ENCODE data around the gene TBC1D25.
"Not testable (repeated sequence)": the region's sequence is repeated elsewhere in the genome, so short reads cannot be mapped to it uniquely, and the experiment has no call there.

Gene TBC1D25

DNA sequence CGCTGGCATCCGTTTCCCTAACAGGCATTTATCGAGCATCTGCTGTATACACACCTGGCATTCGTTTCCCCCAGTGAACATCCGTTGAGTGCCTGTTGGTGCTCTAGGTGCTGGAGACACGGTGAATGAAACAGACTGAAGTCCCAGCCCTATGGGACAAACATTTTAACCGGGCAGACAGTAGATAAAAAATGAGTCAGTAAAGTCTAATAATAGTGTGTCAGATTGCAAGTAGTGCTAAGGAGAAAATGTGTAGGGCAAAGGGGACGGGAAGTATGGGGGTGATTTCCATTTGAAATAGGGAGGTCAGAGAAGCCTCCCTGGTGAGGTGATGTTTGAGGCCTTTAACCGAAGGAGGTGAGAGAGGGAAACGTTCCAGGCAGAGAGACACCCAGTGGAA lies 23.2 kb upstream of the TBC1D25 start:
- DNase-seq (ENCODE audit: low spot score): no peak

DNA sequence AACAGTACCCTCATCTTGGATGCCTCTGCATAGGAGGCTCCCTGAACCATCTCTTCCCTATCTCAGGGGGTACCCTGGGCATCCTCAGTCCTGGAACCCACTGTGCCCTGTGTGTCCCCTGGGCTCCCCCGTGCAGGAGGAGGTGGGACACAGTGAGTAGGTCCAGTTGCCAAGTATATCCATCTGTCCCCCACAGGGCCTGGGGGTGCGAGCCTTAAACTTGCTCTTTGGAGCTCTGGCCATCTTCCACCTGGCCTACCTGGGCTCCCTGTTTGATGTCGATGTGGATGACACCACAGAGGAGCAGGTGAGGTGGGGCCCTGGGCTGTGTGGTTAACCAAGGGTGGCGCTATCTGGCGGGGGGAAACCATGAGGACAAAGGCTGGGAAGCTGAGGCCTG lies 22.5 kb upstream of the TBC1D25 start:
- no peak for DNase-seq (ENCODE audit: low spot score)

DNA sequence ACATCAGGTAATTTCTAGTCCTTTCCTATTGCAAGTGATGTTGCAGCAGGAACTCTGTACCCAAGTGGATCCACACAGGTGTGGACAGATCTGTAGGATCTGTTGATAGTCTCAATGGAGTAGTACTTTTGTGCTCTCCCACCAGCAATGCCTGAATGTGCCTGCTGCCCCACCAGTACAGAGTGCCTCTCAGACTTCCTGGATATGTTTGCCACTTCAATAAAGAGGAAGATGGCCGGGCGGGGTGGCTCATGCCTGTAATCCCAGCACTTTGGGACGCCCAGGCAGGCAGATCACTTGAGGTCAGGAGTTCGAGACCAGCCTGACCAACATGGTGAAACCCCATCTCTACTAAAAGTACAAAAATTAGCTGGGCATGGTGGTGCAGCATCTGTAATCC lies 20.0 kb upstream of the TBC1D25 start:
- not testable (repeated sequence) for DNase-seq (ENCODE audit: low spot score)

DNA sequence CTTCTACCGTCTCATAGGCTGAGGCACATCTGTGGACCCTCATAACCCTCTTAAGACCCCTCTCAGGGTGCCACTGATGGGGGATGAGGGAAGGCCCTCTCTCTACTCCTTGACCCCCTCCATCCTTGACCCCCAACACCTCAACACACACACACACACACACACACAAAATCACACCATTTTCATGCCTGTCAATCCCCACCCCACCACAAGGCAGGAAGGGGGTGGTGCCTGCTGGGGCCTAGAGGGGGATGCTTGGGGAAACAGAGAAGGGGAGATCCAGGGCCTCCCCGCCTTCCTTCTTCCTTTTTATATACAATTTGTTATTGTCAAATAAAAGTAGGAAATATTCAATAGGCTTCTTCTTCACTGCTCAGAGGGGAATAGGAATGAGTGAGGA lies 19.1 kb upstream of the TBC1D25 start:
- DNase-seq (ENCODE audit: low spot score): no peak

DNA sequence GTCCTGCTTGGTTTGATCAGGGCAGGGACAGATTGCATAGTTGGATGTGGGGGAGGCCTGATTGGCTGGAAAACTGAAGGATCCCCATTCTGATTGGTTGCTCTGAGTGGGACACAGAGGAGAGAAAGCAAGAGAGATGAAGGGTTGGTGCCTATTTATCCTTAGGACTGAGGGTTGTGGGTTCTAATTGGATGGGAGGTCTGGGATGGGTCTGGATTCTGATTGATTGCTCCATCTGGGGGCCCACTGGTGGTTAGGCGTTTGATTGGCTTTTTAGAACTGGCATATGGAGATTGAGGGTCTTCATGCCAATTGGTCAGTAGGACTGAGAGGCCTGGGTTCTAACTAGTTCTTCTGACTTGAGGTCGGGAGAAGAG lies 18.6 kb upstream of the TBC1D25 start:
- DNase-seq (ENCODE audit: low spot score): no peak

DNA sequence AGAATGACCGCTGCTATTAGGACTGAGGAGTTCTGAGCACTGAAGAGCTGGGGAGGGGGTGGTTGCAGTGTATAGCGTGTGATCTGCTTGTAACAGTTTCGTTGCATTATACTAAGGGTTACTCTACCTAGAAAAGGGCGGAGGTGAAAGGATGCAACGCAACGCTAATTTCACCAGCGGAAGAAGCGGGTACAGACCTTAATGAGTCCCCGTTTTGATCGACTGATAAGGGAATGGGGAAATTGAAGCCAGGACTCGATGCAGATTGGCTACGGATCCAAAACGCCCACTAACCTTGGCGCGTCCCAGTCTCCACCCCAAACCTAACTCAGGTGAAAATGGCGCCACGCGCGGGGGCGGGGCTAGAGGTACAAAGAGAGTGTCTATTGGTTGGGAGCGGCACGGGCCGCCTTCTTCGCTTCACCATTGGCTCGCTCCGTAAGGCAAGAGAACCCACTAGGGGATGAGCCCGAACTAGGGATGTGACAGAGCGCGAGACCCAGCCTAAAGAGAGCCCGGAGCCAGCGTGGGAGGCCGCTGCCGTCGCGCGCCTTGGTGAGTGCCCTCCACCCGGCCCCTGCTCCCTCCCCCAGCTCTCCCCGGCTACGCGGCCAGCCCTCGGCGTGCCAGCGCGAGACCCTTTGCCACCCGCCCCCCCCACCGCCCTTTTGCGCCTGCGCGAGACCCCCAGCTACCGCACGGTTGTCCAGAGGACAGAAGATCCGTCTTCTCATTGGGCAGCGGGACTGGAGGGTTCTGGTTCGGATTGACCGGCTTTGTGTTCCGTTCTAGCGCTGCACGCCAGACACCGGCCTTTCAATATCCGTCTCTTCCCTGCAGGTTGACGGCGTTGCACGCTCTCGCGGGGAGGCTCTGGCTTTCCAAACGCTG lies 17.9 kb upstream of the TBC1D25 start, which contains the start of gene EBP:
EBP (plus strand) TSS at position 456 of the 891 bp plus-strand sequence. CDS start 1,964 bp downstream, outside the sequence.
- peak; percentile 90 for DNase-seq (ENCODE audit: low spot score)

DNA sequence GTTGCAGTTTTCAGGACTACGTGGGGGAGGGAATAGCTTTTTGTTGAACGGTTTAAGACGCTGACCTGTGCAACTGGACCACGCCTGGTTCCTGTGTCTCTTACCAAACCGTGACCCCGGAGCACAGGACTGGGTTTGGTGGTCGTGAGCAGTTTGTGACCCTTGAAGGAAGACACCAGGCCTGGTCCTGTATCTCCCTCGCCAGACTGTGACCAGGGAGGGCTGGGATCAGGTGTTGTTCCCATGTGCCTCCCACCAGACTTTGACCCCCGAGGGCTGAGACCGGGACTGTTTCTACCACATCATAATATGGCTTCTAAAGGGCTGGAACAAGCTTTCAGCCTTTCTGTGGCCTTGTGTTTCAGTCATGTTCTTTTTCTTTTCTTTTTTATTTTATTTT lies 17.2 kb upstream of the TBC1D25 start:
- DNase-seq (ENCODE audit: low spot score): no peak

DNA sequence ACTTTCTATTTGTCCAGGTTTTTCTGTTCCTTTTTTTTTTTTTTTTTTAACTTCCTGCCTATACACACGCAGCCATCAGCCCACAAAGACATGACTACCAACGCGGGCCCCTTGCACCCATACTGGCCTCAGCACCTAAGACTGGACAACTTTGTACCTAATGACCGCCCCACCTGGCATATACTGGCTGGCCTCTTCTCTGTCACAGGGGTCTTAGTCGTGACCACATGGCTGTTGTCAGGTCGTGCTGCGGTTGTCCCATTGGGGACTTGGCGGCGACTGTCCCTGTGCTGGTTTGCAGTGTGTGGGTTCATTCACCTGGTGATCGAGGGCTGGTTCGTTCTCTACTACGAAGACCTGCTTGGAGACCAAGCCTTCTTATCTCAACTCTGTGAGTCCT lies 15.8 kb upstream of the TBC1D25 start:
- no peak for DNase-seq (ENCODE audit: low spot score)

DNA sequence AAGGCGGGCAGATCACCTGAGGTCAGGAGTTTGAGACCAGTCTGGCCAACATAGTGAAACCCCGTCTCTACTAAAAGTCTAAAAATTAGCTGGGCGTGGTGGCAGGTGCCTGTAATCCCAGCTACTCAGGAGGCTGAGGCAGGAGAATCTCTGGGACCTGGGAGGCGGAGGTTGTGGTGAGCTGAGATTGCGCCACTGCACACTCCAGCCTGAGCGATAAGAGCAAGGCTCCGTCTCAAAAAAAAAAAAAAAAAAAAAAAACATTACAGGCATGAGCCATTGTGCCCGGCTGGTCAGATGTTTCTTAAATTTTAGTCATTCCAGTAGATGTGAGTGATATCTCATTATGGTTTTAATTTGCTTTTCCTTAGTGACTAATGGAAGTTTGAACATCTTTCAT lies 13.7 kb upstream of the TBC1D25 start:
- not testable (repeated sequence) for DNase-seq (ENCODE audit: low spot score)

DNA sequence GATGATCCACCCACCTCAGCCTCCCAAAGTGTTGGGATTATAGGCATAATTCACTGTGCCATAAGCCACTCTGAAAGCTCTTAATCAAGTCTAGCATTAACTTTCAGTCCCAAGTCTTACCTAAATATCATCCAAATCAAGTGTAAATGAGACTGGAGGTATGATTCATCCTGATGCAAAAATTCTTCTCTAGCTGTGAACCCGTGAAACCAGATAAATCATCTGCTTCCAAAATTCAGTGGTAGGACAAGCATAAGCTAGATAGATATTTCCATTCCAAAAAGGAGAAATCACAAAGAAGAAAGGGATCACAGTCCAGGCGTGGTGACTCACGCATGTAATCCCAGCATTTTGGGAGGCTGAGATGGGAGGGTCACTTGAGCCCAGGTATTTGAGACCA lies 8.8 kb upstream of the TBC1D25 start:
- no peak for DNase-seq (ENCODE audit: low spot score)

DNA sequence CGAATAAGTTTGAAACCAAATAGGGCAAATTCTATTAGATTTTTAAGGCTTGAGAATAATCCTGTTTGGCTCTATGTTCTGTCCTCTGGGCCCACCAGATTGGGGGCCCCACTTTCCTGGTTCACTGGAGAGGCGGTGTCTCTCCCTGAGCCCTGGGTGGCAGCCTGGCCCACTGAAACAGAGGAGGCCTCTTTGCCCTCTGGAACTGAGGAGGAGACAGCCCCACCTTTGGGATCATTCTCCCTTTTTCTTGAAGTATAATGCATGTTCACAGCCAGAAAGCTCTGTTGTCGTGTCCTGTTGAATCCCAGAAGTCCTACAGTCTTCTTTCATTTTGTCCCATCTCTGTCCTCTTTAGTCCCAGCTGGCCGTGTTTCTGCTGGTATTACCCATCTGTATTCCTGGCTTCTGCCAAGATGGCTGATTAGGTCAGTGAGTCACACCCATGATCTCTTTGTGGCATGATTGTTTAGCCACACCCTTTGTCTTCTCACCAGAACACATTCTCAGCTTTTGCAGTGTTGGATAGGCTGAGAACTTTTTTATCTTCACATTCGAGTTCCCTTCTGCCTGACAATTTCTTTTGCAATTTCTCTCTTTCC lies 8.1 kb upstream of the TBC1D25 start:
- no peak for DNase-seq (ENCODE audit: low spot score)

DNA sequence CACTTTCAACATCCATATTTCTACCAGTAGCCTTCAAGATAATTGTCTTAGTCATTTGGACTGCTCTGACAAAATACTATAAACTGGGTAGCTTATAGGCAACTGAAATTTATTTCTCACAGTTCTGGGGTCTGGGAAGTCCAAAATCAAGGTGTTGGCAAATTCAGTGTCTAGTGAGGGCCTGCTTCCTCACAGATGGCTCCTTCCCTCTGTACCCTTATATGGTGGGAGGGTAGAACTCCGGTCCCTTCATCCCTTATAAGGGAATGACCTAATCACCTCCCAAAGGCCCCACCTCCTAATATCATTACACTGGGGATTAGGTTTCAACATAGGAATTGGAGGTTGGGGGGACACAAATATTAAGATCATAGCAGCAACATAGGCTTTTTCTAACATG lies 7.4 kb upstream of the TBC1D25 start:
- no peak for DNase-seq (ENCODE audit: low spot score)

DNA sequence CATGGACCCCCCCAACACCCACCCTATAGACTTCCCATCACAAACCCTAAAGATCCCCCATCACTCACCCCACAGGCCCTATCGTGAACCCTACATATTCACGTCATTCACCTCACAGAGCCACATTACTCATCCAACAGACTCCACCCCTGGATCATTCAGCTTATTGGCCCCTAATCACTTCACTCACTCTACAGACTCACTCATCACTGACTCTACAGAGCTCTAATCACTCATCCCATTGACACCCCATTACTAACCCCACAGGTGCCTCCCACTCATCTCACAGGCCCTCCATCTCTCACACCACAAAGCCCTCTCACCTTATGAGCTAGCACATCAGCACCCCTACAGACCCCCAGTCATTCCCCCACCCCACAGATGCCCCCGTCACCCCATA lies 6.3 kb upstream of the TBC1D25 start:
- DNase-seq (ENCODE audit: low spot score): no peak

DNA sequence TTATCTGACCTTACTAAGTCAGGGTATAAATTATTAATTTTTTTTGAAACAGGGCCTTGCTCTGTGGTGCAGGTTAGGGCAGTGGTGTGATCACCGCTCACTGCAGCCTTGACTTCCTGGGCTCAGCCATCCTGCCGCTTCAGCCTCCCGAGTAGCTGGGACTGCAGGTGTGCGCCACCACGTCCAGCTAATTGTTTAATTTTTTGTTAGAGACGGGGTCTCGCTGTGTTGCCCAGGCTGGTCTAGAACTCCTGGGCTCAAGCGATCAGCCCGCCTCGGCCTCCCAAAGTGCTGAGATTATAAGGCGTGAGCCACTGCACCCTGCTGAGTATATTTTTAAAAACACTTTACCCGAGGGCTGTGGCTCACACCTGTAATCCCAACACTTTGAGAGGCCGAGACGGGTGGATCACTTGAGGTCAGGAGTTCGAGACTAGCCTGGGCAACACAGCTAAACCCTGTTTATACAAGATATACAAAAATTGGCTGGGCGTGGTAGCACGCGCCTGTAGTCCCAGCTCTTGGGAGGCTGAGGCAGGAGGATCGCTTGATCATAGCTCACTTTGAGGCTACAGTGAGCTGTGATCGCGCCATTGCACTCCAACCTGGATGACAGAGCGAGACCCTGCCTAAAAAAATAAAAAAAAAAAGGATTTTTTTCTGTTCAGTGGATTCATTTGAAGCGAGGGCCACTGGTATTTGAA lies 721 bp upstream of the TBC1D25 start:
- no peak for DNase-seq (ENCODE audit: low spot score)

DNA sequence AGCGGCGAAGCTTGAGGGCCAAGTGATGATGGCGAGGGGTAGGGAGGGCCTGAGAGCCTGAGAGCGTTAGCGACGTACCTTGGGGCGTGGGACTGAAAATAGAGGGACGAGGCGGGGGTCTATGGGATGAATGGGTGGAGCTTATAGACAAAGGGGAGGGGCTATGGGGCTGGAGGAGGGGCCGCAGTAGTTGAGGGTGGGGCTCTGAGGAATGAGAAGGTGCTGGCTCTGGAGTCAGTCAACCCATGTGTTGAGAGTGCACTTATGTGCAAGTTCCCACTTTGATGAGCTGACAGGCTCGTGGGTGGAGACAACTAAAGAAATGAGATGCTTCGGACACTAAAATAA lies 488 bp downstream of the TBC1D25 start:
- DNase-seq (ENCODE audit: low spot score): peak; percentile 40

DNA sequence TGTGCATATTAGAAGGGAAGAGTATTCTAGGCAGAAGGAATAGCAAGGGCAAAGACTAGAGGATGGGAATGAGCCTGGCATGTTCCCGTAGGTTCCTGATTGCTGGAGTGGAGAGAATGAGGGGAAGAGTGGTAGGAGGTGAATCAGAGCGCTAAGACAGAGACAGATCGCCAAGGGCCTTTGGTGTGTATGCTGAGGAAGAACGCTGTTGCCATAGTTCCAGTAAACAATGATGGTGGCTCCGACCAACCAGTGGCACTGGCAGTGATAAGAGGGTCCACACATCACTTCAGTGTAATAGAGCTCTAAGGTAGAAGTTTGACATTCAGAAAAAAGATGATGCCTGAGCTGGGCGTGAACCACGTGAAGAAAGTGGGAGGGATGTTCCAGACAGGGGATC lies 966 bp downstream of the TBC1D25 start:
- DNase-seq (ENCODE audit: low spot score): no peak

DNA sequence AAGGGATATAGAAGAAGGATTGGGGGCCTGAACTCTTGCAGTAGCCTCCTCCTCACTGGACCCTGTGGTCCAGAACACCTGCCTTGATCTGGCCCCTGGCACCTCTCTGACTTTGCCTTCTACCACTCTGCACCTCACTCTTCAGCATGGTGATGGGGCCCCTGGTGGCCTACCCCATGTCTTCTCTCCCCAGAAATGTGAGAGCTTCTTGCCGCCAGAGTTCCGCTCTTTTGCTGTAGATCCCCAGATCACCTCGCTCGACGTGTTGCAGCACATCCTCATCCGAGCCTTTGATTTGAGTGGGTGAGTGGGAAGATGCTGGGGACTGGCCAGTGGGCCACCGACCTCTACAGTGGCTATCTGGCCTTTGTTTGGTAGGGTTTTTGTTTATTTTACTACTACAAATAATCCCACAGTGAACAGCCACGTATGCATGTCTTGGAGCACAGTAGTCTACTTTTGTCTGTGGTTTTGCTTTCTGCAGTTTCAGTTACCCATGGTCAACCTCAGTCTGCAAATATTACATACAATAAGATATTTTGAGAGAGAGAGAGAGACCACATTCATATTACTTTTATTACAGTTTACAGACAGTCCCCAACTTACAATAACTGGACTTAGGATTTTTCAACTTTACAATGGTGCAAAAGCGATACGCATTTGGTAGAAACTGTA lies 1.8 kb downstream of the TBC1D25 start:
- no peak for DNase-seq (ENCODE audit: low spot score)

DNA sequence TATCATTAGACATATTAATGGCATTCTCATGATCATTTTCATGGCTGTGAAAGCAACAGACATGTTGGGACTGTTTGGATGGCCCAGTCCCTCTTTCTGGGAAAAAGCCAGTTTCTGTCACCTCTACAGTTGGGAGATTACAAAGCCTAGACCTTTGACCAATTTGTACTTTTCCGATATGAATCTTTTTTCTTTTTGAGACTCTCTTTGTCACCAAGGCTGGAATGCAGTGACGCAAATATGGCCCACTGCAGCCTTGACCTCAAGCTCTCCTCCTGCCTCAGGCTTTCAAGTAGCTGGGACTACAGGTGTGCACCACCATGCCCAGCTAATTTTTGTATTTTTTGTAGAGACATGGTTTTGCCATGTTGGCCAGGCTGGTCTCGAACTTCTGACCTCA lies 9.4 kb downstream of the TBC1D25 start:
- DNase-seq (ENCODE audit: low spot score): no peak

DNA sequence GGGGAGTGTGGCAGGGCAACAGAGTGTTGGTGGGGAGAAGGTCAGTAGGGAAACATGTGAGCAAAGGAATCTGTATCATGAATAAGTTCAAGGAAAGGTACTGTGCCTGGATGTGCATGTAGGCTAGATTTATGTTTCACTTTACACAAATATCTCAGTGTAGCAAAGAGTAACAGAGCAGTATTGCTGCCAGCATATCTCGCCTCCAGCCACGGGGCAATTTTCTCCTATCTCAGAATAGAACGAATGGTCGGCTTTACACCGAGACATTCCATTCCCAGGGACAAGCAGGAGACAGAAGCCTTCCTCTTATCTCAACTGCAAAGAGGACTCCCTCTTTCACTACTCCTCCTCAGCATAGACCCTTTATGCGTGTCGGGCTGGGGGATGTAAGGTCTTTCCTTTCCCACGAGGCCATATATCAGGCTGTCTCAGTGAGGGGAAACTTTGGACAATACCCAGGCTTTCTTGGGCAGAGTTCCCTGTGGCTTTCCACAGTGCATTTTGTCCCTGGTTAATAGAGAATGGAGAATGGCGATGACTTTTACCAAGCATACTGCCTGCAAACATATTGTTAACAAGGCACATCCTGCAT lies 16.3 kb downstream of the TBC1D25 start:
- not testable (repeated sequence) for DNase-seq (ENCODE audit: low spot score)

DNA sequence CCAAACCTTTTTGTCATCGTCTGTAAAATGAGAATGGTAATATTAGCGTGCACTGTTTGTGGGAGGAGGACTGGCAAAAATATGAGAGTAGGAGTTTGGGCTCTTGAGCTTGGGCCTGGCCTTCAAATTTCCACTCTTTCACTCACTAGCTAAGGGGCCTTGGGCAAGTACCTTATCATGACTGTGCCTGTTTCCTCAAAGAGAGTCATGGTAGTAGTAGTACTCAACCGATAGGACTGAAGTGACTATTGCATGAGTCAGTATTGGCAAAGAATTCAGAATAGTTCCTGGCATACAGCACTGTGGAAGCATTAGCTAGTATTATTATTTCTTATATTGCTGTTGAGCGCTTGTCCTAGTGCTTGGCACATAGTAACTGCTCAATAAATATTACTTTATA lies 18.8 kb downstream of the TBC1D25 start:
- no peak for DNase-seq (ENCODE audit: low spot score)

DNA sequence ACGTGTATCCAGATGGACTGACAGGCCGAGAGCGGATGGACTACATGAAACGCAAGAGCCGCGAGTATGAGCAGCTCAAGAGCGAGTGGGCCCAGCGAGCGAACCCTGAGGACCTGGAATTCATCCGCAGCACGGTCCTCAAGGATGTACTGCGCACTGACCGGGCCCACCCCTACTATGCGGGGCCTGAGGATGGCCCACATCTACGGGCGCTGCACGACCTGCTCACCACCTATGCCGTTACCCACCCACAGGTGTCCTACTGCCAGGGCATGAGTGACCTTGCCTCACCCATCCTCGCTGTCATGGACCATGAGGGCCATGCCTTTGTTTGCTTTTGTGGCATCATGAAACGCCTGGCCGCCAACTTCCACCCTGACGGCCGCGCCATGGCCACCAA lies 20.1 kb downstream of the TBC1D25 start:
- no peak for DNase-seq (ENCODE audit: low spot score)

DNA sequence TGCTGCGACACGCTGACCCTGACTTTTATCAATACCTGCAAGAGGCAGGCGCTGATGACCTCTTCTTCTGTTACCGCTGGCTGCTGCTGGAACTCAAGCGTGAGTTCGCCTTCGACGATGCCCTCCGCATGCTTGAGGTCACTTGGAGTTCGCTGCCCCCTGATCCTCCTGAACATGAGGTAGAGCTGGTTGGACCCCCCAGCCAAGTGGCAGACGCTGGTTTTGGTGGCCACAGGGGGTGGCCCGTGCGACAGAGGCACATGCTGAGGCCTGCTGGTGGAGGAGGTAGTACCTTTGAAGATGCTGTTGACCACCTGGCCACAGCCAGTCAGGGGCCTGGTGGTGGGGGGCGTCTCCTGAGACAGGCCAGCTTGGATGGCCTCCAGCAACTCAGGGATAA lies 20.5 kb downstream of the TBC1D25 start:
- no peak for DNase-seq (ENCODE audit: low spot score)

Data from HuH-7.5 (cell line).